Inflammatory macrophage (primary cell): ENCODE data around the gene STRAP.
A peak's percentile ranks its signal among the peaks of the same experiment; 100 is the strongest.

Experiments used
- DNase-seq, 2 donors: peaks; one replicate each; pipeline ENCODE4 v3.0.0-alpha.2; 2020 to 2022
- total RNA-seq, 18 experiments: gene quantifications; one replicate each; lab custom pipeline; 2026; ENCODE audit warnings: mixed read lengths in 6 of 18, inconsistent platforms in 2 of 18; lab: John Stamatoyannopoulos, UW

STRAP gene, protein sequence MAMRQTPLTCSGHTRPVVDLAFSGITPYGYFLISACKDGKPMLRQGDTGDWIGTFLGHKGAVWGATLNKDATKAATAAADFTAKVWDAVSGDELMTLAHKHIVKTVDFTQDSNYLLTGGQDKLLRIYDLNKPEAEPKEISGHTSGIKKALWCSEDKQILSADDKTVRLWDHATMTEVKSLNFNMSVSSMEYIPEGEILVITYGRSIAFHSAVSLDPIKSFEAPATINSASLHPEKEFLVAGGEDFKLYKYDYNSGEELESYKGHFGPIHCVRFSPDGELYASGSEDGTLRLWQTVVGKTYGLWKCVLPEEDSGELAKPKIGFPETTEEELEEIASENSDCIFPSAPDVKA
- total RNA-seq: 57.9 to 104 (median 82.0) reads per million in 18 experiments

DNA sequence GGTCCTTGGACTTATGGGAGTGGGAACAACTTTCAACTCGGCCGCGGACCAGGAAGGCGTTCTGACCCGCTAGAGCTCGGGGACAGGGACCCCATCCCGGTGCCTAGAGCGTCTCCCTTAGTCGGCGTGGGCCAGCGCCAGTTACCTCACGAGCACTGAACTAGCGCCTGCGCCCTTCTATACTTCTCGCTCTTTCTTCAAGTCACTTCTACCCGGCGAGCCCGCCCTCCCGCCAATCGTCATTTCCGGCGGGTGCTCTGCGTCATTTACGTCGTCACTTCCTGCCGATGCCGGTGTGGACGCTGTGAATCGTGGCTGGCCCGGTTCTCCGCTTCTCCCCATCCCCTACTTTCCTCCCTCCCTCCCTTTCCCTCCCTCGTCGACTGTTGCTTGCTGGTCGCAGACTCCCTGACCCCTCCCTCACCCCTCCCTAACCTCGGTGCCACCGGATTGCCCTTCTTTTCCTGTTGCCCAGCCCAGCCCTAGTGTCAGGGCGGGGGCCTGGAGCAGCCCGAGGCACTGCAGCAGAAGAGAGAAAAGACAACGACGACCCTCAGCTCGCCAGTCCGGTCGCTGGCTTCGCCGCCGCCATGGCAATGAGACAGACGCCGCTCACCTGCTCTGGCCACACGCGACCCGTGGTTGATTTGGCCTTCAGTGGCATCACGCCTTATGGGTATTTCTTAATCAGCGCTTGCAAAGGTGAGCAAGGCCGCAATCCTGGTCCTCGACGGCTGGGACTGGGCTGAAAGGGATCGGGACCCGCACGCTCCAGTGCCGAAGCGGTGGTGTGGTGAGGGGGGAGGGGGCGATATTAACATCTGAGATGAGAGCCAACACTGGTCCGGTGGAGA, at the start of gene STRAP:
Gene STRAP (plus strand): TSS at position 270 of the 854 bp plus-strand sequence. CDS start 321 bp downstream, at position 591.
- DNase-seq: peak; percentile 97 to 98

DNA sequence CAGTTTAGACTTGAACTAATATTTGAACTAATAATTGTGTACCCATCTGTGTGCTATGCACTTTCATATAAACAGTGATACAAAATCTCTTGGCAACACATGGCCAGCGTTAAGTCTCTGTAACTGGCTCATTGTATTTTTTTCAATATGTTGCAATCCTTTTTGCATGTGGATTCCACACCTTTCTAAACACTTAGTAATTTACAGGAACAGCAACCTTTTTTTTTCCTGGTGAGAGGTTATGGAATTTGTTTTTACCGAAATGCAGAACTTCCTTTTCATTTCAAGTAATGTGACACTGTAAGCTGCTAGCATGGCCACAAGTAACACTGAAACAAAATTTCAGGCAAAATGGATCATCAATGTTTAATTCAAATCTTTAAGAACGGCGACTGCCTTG, 47.6 kb upstream of the STRAP start:
- no peak for DNase-seq

DNA sequence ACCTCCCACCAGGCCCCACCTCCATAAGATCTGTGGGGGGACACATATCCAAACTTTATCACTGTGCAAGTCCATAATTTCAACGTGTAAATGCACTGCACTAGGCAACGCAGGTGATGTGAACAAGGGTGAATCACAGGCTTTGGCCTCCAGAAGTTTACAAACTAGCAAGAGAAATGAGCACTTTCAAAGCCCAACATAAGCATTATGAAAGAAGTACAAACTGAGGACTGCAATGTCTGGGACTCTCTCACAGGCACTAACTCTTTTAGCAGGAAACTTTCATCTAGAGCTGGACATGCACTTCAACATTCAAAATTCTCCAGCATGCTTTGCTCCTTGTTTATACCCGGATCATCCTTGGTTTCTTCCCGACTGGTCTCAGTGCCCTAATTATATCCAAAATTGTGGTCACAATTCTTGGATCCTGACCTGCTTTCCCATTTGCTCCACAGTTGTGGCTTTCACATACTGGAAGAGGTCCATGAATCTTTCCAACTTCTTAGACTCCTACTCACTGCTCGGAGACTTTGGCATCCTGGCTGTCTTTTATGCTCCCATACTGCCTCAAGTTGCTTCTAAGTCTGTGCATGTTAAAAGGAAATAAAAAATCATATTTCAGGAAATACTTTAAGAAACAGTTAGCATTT, 44.9 kb upstream of the STRAP start:
- no peak for DNase-seq

DNA sequence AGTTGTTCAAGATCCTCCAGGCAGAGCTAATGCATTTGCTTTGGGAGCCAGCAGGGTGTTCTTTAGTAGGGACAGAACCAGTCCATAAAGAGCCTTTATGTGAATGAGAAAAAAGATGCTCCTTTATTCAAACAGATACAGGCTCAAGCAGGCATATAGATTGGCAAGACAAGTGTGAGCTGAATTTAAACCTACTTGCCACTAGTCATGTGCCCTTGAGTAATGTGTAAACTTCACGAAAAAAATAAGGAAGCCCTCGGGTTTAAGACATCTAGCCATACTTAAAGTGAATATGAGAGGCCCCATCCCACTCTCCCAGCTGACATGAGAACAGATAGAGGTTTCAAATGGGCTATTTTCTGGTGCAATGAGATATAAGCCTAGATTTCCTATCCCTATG, 43.1 kb upstream of the STRAP start:
- DNase-seq: peak; percentile 78 to 82

- no peak for DNase-seq
These were observed 42.5 kb upstream of the STRAP start for GRCh38 chr12:15839682-15840081.

GRCh38 chr12:15842108-15842507, 40.1 kb upstream of the STRAP start:
- DNase-seq: no peak

DNA sequence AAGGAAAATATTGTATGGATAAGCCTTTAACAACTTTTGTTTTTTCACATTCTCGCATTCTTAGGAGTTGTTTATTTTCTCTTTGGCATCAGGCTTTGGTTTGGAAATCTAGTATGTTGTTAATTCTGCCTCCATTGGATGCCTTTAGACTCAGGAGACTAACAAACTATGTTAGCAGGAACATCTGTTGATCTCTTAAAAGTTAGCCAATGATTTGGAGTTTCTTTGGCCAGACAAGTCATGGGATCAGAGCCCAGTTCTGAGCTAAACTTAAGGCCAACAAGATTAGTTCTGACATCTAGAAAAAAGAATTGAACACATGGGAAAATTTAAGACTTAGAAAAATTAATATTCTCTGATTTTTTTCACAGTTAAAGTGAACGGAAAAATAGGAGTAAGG, 35.3 kb upstream of the STRAP start:
- DNase-seq: no peak

DNA sequence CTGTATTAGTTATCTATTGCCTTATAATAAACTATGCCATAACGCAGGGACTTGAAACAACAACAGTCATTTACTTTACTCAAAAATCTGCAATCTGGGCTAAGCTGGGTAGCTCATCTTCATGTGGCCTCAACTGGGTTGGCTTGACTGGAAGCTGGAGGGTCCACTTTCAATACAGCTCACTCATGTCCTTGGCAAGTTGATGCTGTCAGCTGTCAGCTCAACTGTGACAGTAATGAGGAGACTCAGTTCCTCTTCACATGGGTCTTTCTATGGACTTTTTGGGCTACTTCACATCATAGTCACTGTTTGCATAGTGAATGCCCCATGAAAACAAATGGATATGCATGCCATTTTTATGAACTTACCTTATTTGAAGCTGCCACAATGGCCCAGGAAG, 33.6 kb upstream of the STRAP start:
- no peak for DNase-seq

DNA sequence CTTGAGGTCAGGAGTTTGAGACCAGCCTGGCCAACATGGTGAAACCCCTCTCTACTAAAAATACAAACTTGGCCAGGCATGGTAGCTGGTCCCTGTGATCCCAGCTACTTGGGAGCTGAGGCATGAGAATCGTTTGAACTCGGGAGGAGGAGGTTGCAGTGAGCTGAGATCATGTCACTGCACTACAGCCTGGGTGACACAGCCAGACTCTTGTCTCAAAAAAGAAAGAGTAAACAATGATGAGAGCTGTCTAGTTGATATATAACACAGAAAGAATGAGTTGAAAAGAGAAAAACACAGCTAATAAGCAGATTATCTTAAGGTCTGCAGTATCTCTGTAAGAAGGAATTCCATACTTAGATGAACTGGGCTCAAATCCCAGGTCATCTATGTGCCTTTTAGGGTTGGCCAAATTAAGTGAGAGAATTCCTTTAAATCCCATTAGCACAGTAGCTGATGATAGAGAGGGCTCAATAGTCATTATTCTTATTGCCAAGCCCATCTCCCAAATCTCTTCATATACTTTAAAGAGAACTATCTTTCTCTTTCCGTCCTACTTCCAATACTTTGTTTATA, 31.1 kb upstream of the STRAP start:
- no peak for DNase-seq

DNA sequence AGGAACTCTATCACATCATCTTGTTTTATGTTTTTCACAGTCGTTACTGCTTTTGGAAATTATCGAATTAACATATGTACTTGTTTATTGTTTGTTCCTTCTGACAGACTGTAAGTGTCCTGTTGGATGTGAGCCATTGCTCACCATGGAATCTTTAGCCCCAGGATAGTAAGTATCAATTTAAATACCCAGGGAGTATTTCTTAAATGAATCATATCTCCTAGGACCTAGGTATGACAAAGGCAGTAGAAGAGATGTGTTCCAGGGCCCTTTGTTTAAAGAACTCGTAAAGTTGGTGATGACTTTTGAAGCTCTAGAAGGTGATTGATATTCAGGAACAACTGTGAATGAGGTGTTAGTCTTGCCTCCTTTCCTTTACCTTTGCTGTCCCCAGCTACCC, 30.3 kb upstream of the STRAP start:
- no peak for DNase-seq

DNA sequence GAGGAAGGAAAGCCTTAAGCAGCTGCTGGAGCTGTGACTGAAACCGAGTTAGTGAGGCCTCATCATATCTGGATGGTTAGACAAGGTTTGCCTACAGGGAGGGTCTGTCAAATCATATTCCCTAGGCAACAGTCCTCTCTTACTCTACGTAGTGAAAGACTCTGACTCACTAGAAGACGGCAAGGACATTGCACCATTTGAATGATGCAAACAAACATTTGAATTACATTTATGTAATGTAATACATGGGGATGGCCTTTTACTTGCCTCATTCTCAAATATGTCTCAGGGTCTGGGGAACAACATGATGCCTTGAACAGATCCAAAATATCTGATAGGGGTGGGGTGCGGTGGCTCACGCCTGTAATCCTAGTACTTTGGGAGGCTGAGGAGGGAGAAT, 29.8 kb upstream of the STRAP start:
- peak; percentile 3 to 12 for DNase-seq

DNA sequence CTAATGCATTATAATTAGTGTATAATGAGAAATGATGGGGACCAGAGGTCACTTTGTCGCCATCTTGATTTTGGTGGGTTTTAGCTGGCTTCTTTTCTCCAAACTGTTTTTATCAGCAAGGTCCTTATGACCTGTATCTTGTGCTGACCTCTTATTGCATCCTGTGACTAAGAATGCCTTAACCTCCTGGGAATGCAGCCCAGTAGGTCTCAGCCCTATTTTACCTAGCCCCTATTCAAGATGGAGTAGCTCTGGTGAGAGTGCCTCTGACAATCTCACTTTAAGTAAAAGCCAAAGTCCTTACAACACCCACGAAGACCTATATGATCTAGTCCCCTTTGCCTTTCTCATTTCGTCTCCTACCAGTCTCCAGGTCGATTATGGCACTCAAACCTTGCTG, 28.3 kb upstream of the STRAP start:
- no peak for DNase-seq

GRCh38 chr12:15854916-15855315, 27.3 kb upstream of the STRAP start:
- DNase-seq: no peak

DNA sequence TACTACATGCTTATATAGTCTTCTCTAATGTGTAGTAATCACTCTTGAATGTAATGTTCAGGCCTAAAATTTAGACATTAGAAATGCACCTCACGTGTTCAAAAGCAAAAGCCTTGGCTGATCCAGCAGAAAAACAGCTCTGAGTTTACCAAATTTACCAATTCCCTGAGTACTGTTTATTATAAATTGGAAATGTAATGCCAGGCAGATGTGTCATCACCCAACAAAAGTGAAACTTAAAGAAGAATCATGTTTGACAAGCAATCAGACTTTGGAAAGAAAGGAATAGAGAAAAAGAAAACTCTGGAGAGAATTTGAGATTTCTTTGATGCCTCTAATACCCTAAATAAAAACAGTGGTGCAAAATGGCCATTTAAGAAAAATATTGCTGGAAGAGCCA, 26.5 kb upstream of the STRAP start:
- no peak for DNase-seq

GRCh38 chr12:15856097-15856982, 25.8 kb upstream of the STRAP start:
- DNase-seq: peak; percentile 78 to 81

DNA sequence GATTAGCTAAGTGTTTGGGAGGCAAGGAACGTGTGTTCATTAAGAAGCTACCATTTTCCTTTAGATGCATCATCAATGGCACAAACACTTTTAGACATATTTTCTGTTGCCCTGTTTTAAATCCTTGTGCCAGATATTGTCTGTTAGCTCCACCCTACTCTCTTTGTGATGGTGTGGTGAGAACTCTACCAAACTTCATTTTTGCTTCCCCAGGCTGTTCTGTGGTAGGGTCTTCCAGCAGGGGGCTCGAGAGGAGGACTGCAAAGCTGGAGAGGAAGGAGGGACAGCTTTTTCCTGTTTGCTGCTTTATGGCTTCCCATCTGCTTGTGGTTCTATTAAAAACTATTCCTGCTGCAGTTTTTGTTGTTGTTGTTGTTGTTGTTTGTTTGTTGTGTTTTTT, 23.8 kb upstream of the STRAP start:
- DNase-seq: no peak

- DNase-seq: no peak
These were observed 23.1 kb upstream of the STRAP start for GRCh38 chr12:15859116-15859515.

GRCh38 chr12:15861404-15861803, 20.8 kb upstream of the STRAP start:
- DNase-seq: no peak

GRCh38 chr12:15862840-15863239, 19.3 kb upstream of the STRAP start:
- DNase-seq: no peak

- no peak for DNase-seq
These were observed 18.8 kb upstream of the STRAP start for GRCh38 chr12:15863372-15863771.

GRCh38 chr12:15863984-15864383, 18.2 kb upstream of the STRAP start:
- peak; percentile 63 to 81 for DNase-seq

- no peak for DNase-seq
These were observed 14.0 kb upstream of the STRAP start for GRCh38 chr12:15868186-15868585.
